Measurements from ENCODE around the gene CCL20. TPM values are rescaled to one million over a fixed set of nuclear protein-coding genes. Genes with fewer than 3 reads are reported as not detected.
"Not testable (repeated sequence)": the region's sequence is repeated elsewhere in the genome, so short reads cannot be mapped to it uniquely, and the experiment has no call there.

CCL20 gene
- 1 to 10 TPM in 3 of 10 donors, under 1 TPM in 5, not detected in 2; 0.36 to 5.8 (median 0.90) TPM for polyA plus RNA-seq (ENCODE audit: insufficient read length in 10 of 10)
- long read RNA-seq, donor 1, partial matches to known transcripts, result 0 of 1 reads
- long read RNA-seq, donor 1, other reads (novel, unspliced or antisense), result 0 of 1 reads
- long read RNA-seq, donor 2, result 0 reads
- long read RNA-seq, donor 3, result 0 reads
- long read RNA-seq, donor 4, partial matches to known transcripts, result 0 of 1 reads
- long read RNA-seq, donor 4, other reads (novel, unspliced or antisense), result 0 of 1 reads
- long read RNA-seq, donor 5, partial matches to known transcripts, result 0 of 2 reads
- long read RNA-seq, donor 5, other reads (novel, unspliced or antisense), result 0 of 2 reads
- long read RNA-seq, donor 6, result 0 reads
- long read RNA-seq, donor 7, result 0 reads
- long read RNA-seq, donor 8, partial matches to known transcripts, result 0 of 2 reads
- long read RNA-seq, donor 8, other reads (novel, unspliced or antisense), result 0 of 2 reads
- long read RNA-seq, donor 9, result 0 reads

- no peak for DNase-seq
These were observed at the start of gene CCL20 for GRCh38 chr2:227813562-227814353. Gene CCL20, plus strand, starts transcription at chr2:227813842. Its CDS starts 70 bp downstream, at chr2:227813912.

GRCh38 chr2:227765788-227766372, 47.8 kb upstream of the CCL20 start:
- peak in 1 of 3 donors; percentile 37 for DNase-seq

GRCh38 chr2:227766373-227766883, 47.2 kb upstream of the CCL20 start:
- peak; percentile 72 to 86 (median 84) for DNase-seq

GRCh38 chr2:227767830-227768229, 45.8 kb upstream of the CCL20 start:
- DNase-seq, result no peak

- DNase-seq, result no peak
These were observed 41.4 kb upstream of the CCL20 start for GRCh38 chr2:227772197-227772661.

GRCh38 chr2:227772932-227773331, 40.7 kb upstream of the CCL20 start:
- DNase-seq, result no peak

- DNase-seq, result no peak
These were observed 39.5 kb upstream of the CCL20 start for GRCh38 chr2:227774011-227774624.

GRCh38 chr2:227774895-227775842, 38.5 kb upstream of the CCL20 start:
- no peak for DNase-seq

- no peak for DNase-seq
These were observed 32.5 kb upstream of the CCL20 start for GRCh38 chr2:227780981-227781615.

- no peak for DNase-seq
These were observed 31.8 kb upstream of the CCL20 start for GRCh38 chr2:227781841-227782240.

GRCh38 chr2:227782804-227783203, 30.8 kb upstream of the CCL20 start:
- no peak for DNase-seq

GRCh38 chr2:227783404-227784138, 30.1 kb upstream of the CCL20 start:
- peak in 2 of 3 donors; percentile 6 to 17 for DNase-seq

- DNase-seq, result no peak
These were observed 28.3 kb upstream of the CCL20 start for GRCh38 chr2:227785293-227785692.

GRCh38 chr2:227788561-227789018, 25.1 kb upstream of the CCL20 start:
- no peak for DNase-seq

GRCh38 chr2:227789803-227790202, 23.8 kb upstream of the CCL20 start:
- DNase-seq, result no peak

- DNase-seq, result no peak
These were observed 20.4 kb upstream of the CCL20 start for GRCh38 chr2:227793148-227793712.

- no peak for DNase-seq
These were observed 17.5 kb upstream of the CCL20 start for GRCh38 chr2:227796045-227796711.

GRCh38 chr2:227796768-227797167, 16.9 kb upstream of the CCL20 start:
- not testable (repeated sequence) for DNase-seq
